SJCRH30 (cell line): ENCODE data around the gene TOGARAM2. TPM values are rescaled to one million over a fixed set of nuclear protein-coding genes. Genes with fewer than 3 reads are reported as not detected.
A peak's percentile ranks its signal among the peaks of the same experiment; 100 is the strongest.

Experiments
- DNase-seq, 2 experiments: peaks; one replicate each; pipeline ENCODE4 v3.0.0-alpha.2; 2015 to 2020
- H3K27ac ChIP-seq: fragments of 250-450 bp; sonication (Bioruptor Pico); 2 replicates; pipeline ENCODE4 v1.5.1; 2020; ENCODE audit warnings: mild to moderate bottlenecking, moderate library complexity
- H3K27me3 ChIP-seq: fragments of 250-450 bp; sonication (Bioruptor Pico); 2 replicates; pipeline ENCODE4 v1.5.1; 2020; ENCODE audit warnings: mild to moderate bottlenecking, moderate library complexity
- H3K36me3 ChIP-seq: fragments of 250-450 bp; sonication (Bioruptor Pico); 2 replicates; pipeline ENCODE4 v1.5.1; 2020; ENCODE audit warnings: mild to moderate bottlenecking, moderate library complexity
- H3K4me1 ChIP-seq: fragments of 250-450 bp; sonication (Bioruptor Pico); 2 replicates; pipeline ENCODE4 v1.5.1; 2020; ENCODE audit warnings: mild to moderate bottlenecking, moderate library complexity
- H3K4me3 ChIP-seq: fragments of 250-450 bp; sonication (Bioruptor Pico); 2 replicates; pipeline ENCODE4 v1.5.1; 2020; ENCODE audit warnings: mild to moderate bottlenecking, moderate library complexity
- H3K9me3 ChIP-seq: fragments of 250-450 bp; sonication (Bioruptor Pico); replicated peaks from 2 replicates; pipeline ENCODE4 v1.5.1; 2020; ENCODE audit warnings: mild to moderate bottlenecking, moderate library complexity
- total RNA-seq: library from RNA; depleted of rRNA; stranded (reverse); fragments of >200 nt; shearing (Covaris generic); gene quantifications from 2 replicates; pipeline ENCODE4 v1.2.3, GENCODE V29; 2014

TOGARAM2 gene
- total RNA-seq, 1 experiment from 2014 or later: 0.73 TPM

- Histone ChIP-seq H3K27ac (no peak overlapping the region), H3K4me1 (peaks cover 10% of the 10 kb centered on the region), H3K9me3 (no peaks in the 10 kb centered on the region), H3K4me3 (no peak overlapping the region), H3K27me3 (no peaks in the 10 kb centered on the region), H3K36me3 (no peaks in the 10 kb centered on the region)
- no peak for DNase-seq
Observed at GRCh38 chr2:29039718-29040480, 58.8 kb downstream of the TOGARAM2 start.

- Histone ChIP-seq H3K4me3 (no peak overlapping the region), H3K27me3 (no peaks in the 10 kb centered on the region), H3K9me3 (no peaks in the 10 kb centered on the region), H3K36me3 (no peaks in the 10 kb centered on the region), H3K27ac (no peak overlapping the region), H3K4me1 (peaks cover 10% of the 10 kb centered on the region)
- DNase-seq: no peak
Observed at GRCh38 chr2:29040552-29040951, 59.5 kb downstream of the TOGARAM2 start.

- 0 out of 2 replicates have a peak, but pooled peaks cover 5% of the 10 kb centered on the region for H3K27me3 ChIP-seq
- H3K4me3 ChIP-seq: no peak overlapping the region
- no peaks in the 10 kb centered on the region for H3K9me3 ChIP-seq
- H3K36me3 ChIP-seq: no peaks in the 10 kb centered on the region
- H3K4me1 ChIP-seq: peaks cover 10% of the 10 kb centered on the region
- no peak overlapping the region for H3K27ac ChIP-seq
- peak in 1 of 2 experiments; percentile 29 for DNase-seq
Observed at GRCh38 chr2:29041161-29041660, 60.1 kb downstream of the TOGARAM2 start.

- Histone ChIP-seq H3K27me3 (0 out of 2 replicates have a peak, but pooled peaks cover 6% of the 10 kb centered on the region), H3K36me3 (no peaks in the 10 kb centered on the region), H3K4me3 (no peak overlapping the region), H3K9me3 (no peaks in the 10 kb centered on the region), H3K4me1 (peaks cover 10% of the 10 kb centered on the region), H3K27ac (no peak overlapping the region)
- peak; percentile 83 to 88 for DNase-seq
Observed at GRCh38 chr2:29042561-29043075, 61.5 kb downstream of the TOGARAM2 start.

GRCh38 chr2:29044459-29044858 is 63.4 kb downstream of the TOGARAM2 start:
- Histone ChIP-seq H3K9me3 (no peaks in the 10 kb centered on the region), H3K36me3 (no peaks in the 10 kb centered on the region), H3K4me1 (peaks cover 10% of the 10 kb centered on the region), H3K4me3 (no peak overlapping the region), H3K27me3 (peaks cover 10% of the 10 kb centered on the region; the same call in 1 of the 2 replicates), H3K27ac (no peak overlapping the region)
- no peak for DNase-seq

- Histone ChIP-seq H3K4me3 (no peak overlapping the region), H3K9me3 (no peaks in the 10 kb centered on the region), H3K36me3 (no peaks in the 10 kb centered on the region), H3K27me3 (peaks cover 14% of the 10 kb centered on the region), H3K4me1 (peaks cover 22% of the 10 kb centered on the region), H3K27ac (no peak overlapping the region)
- DNase-seq: peak in 1 of 2 experiments; percentile 38
Observed at GRCh38 chr2:29046321-29046720, 65.2 kb downstream of the TOGARAM2 start.

GRCh38 chr2:29047083-29047845 is 66.2 kb downstream of the TOGARAM2 start:
- Histone ChIP-seq H3K9me3 (no peaks in the 10 kb centered on the region), H3K27me3 (peaks cover 14% of the 10 kb centered on the region), H3K36me3 (no peaks in the 10 kb centered on the region), H3K4me3 (no peak overlapping the region), H3K4me1 (peaks cover 17% of the 10 kb centered on the region), H3K27ac (no peak overlapping the region)
- no peak for DNase-seq

- Histone ChIP-seq H3K27me3 (peaks cover 24% of the 10 kb centered on the region), H3K4me3 (no peak overlapping the region), H3K36me3 (no peaks in the 10 kb centered on the region), H3K9me3 (no peaks in the 10 kb centered on the region), H3K27ac (no peak overlapping the region), H3K4me1 (peaks cover 12% of the 10 kb centered on the region)
- DNase-seq: peak; percentile 90 to 95
Observed at GRCh38 chr2:29050591-29050990, 69.5 kb downstream of the TOGARAM2 start.

GRCh38 chr2:29051730-29052129 is 70.6 kb downstream of the TOGARAM2 start:
- Histone ChIP-seq H3K4me3 (no peak overlapping the region), H3K27ac (no peak overlapping the region), H3K4me1 (peaks cover 12% of the 10 kb centered on the region), H3K36me3 (no peaks in the 10 kb centered on the region), H3K27me3 (peaks cover 18% of the 10 kb centered on the region), H3K9me3 (no peaks in the 10 kb centered on the region)
- DNase-seq: no peak

- Histone ChIP-seq H3K27me3 (peaks cover 25% of the 10 kb centered on the region), H3K4me3 (no peak overlapping the region), H3K27ac (no peak overlapping the region), H3K36me3 (no peaks in the 10 kb centered on the region), H3K9me3 (no peaks in the 10 kb centered on the region), H3K4me1 (peaks cover 12% of the 10 kb centered on the region)
- no peak for DNase-seq
Observed at GRCh38 chr2:29052807-29053206, 71.7 kb downstream of the TOGARAM2 start.

- Histone ChIP-seq H3K4me1 (peaks cover 12% of the 10 kb centered on the region), H3K4me3 (no peak overlapping the region), H3K27me3 (peaks cover 27% of the 10 kb centered on the region), H3K9me3 (no peaks in the 10 kb centered on the region), H3K27ac (no peak overlapping the region), H3K36me3 (no peaks in the 10 kb centered on the region)
- DNase-seq: peak in 1 of 2 experiments; percentile 28
Observed at GRCh38 chr2:29053223-29053622, 72.1 kb downstream of the TOGARAM2 start.

GRCh38 chr2:29053670-29054400 is 72.7 kb downstream of the TOGARAM2 start:
- peaks cover 27% of the 10 kb centered on the region for H3K27me3 ChIP-seq
- DNase-seq: no peak
- no peak overlapping the region for H3K4me3 ChIP-seq
- no peaks in the 10 kb centered on the region for H3K9me3 ChIP-seq
- H3K36me3 ChIP-seq: no peaks in the 10 kb centered on the region
- H3K27ac ChIP-seq: no peak overlapping the region
- H3K4me1 ChIP-seq: peaks cover 12% of the 10 kb centered on the region

- Histone ChIP-seq H3K27ac (no peak overlapping the region), H3K9me3 (no peaks in the 10 kb centered on the region), H3K27me3 (peaks cover 22% of the 10 kb centered on the region), H3K4me3 (no peak overlapping the region), H3K36me3 (no peaks in the 10 kb centered on the region), H3K4me1 (peaks cover 12% of the 10 kb centered on the region)
- no peak for DNase-seq
Observed at GRCh38 chr2:29054430-29054829, 73.3 kb downstream of the TOGARAM2 start.

- no peaks in the 10 kb centered on the region for H3K9me3 ChIP-seq
- DNase-seq: no peak
- no peak overlapping the region for H3K4me3 ChIP-seq
- peaks cover 6% of the 10 kb centered on the region; the same call in 1 of the 2 replicates for H3K4me1 ChIP-seq
- peaks cover 19% of the 10 kb centered on the region for H3K27me3 ChIP-seq
- no peaks in the 10 kb centered on the region for H3K36me3 ChIP-seq
- H3K27ac ChIP-seq: no peak overlapping the region
Observed at GRCh38 chr2:29055601-29056000, 74.5 kb downstream of the TOGARAM2 start.
